HG03565 (cell line): Measurements from ENCODE around the gene C1QL3.

Source experiments
- ATAC-seq: cut with Tn5 transposase; IDR thresholded peaks from one replicate; pipeline ENCODE4 v1.9.1; 2021; ENCODE audit warnings: mild to moderate bottlenecking, moderate library complexity; ENCODE audit not compliant: unreplicated experiment

The C1QL3 gene

GRCh38 chr10:16521311-16522016 lies at the start of gene C1QL3:
TSS of gene C1QL3 (minus strand) at chr10:16521879. CDS start at chr10:16521065, 814 bp downstream.
- no peak for ATAC-seq

DNA sequence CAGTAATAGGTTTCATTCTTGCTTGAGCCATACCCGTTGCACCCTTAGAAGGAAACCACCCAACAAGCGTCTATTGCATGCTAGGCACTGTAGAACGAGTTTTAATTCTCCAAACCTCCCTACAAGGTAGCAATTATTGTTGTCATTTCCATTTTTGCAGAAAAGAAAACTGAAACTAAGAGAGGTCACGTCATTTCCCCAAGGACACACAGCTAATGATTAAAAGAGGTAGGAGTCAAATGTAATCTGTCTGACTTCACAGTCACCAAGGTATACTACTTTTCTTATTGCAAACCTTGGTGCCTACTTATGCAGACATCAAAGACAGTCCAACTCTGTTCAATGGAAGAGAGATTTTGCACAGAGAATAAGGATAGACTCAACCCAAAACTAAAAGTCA lies 49.1 kb upstream of the C1QL3 start:
- ATAC-seq = peak; percentile 92

GRCh38 chr10:16566202-16566805 lies 44.6 kb upstream of the C1QL3 start:
- ATAC-seq = no peak

DNA sequence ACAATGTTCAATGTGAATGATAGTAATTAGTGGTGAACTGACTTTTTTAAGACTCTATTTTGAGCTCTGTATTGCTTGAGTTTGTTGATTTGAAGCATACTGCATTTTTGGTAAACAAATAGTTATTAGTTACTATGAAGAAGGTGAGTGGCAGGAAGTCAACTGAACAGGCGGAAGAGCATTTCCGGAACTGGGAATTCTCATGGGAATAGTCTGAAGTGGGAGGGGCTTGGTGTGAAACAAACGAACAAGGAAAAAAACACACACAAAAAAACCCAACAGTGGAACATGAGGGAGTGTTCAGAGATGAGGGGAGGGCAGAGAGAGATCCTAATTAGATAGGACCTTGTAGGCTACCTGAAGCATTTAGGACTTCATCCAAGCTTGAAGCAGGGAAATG lies 43.9 kb upstream of the C1QL3 start:
- no peak for ATAC-seq

- no peak for ATAC-seq
Observed at GRCh38 chr10:16562891-16563290, 41.2 kb upstream of the C1QL3 start.

DNA sequence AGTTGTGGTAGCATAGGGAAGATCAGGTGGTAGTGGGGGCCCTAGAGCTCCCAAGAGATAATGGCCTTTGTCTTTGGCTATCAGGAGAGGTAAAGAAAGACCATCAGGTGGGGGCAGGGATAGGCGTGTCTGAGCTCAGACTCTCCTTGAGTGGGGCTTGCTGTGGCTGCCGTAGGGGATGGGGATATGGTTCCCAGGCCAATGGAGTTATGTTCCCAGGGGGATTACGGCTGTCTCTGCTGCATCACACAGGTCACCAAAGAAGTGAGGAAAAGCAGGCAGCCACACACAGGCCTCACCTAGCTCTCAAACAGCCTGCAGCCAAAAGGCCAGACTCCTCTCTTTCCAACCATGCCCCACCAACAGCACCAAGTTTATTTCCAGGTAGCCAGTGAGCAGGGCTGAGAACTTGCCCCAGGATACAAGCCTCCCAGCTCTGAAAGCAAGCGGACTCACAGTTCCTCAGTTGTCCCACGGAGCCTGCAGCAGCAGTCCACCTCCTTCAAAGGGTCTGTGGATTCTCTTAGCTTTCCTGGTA lies 37.6 kb upstream of the C1QL3 start:
- no peak for ATAC-seq

- no peak for ATAC-seq
Observed at GRCh38 chr10:16547973-16548372, 26.3 kb upstream of the C1QL3 start.

- peak; percentile 75 for ATAC-seq
Observed at GRCh38 chr10:16545116-16545736, 23.5 kb upstream of the C1QL3 start.

GRCh38 chr10:16544591-16544990 lies 22.9 kb upstream of the C1QL3 start:
- no peak for ATAC-seq

GRCh38 chr10:16544099-16544498 lies 22.4 kb upstream of the C1QL3 start:
- ATAC-seq = no peak

- no peak for ATAC-seq
Observed at GRCh38 chr10:16536155-16536554, 14.5 kb upstream of the C1QL3 start.

GRCh38 chr10:16529853-16530252 lies 8.2 kb upstream of the C1QL3 start:
- ATAC-seq = no peak

GRCh38 chr10:16527452-16527851 lies 5.8 kb upstream of the C1QL3 start:
- no peak for ATAC-seq

DNA sequence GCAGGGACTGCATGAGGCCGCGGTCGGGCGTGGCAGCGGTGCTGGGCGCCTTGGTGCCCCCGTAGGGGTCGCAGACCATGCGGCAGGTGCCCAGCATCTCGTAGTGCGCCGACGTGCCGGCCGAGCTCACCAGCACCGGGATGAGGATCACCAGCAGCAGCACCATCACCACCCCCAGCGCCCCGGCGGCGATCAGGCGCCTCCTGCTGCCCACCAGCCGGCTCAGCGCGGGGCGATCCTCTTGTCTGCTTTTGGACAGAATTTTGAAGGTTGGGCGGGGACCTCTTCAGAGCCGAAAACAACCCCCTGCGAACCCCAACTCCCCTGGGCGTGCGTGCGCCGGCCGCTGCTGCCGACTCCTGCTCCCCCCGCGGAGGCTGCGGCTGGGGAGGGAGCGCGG lies 779 bp downstream of the C1QL3 start:
- no peak for ATAC-seq

- ATAC-seq = no peak
Observed at GRCh38 chr10:16519908-16520861, 1.5 kb downstream of the C1QL3 start.

DNA sequence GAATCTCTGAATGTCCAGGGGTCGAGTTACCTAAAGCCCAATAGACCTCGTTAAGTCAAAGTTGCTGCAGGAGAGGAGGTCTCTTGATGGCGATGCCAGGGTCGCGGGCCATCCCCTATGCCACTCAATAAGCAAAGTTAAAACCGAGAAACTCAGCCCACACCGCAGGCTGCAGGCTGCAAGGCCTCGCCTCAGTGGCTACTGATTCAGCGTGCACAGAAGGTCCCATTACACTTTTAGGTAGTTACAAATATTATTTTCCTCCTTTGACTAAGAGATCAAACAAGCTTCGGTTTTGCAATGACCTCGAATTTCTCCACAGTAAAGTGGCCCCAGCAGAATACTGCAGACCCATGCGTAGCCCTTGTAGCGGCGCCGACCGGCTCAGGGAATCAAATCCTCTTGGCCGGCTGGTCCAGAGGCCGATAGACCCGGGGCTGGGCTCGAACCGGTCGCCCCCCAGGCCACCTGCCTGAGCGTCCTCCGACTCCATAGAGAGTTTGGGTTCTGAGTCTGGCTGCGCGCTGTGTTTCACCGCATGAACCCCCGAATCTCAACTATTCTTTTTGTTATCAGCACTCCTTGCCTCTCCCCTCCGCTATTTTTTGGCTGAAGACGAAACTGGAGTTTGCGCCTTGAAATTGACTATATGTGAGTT lies 2.3 kb downstream of the C1QL3 start:
- peak; percentile 77 for ATAC-seq

DNA sequence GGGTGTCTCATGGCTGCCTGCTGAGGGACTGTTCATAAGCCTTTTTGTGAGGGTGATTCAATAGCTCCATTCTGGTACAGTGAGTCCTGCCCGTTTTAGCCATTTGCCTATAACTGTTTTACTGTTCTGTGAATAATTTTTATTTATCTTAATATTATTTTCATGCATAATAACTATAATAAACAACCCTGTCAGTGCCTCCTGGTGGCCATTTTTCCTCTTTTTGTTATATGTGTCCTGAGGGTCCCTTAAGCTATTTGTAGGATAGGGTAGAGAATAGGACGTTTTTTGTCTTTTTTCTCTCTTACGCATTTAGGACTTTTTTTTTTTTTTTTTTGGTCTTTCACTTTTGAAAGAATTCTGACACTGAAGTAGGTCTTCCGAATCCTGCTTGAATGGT lies 2.9 kb downstream of the C1QL3 start:
- no peak for ATAC-seq

- ATAC-seq = no peak
Observed at GRCh38 chr10:16510843-16511242, 10.8 kb downstream of the C1QL3 start.

DNA sequence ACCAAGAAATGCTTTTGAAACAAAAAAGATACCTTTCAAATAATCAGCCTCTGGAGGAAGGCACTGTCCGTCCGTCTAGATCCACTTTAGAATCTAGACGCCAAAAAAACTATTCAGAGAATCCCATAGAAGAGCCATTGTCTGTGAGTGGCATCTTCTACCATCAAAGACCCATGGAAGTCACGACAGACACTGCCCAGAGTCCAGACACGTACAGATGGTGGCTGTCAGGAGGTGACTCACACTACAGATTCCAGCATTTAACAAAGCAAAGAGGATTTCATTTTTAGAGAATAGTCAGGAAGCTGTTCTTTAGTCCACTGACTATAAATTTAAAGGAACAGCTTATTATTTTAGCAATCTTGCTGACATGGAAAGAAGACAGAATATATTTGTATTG lies 11.7 kb downstream of the C1QL3 start:
- no peak for ATAC-seq

DNA sequence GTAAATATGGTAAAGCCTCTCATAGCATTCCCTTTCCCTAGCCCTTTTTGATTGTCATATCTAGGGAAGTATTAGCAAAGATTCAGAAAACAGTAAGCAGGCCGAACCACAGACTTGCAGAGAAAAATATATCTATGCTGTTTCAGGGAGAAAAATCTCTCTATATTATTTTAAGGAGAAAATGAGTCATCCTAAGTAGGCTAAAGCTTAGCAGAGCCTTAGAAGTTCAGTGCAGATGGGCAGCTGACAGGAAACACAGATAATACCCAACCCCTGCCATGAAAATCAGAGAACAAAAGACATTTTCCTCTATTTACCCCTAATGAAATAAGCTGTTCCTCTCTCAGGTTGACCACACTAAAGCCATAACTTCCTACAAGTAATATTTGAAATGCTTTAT lies 16.5 kb downstream of the C1QL3 start:
- no peak for ATAC-seq
